ENCODE measurements around the gene TREH. TPM values are rescaled to one million over a fixed set of nuclear protein-coding genes. Genes with fewer than 3 reads are reported as not detected.
"Not testable (repeated sequence)": the region's sequence is repeated elsewhere in the genome, so short reads cannot be mapped to it uniquely, and the experiment has no call there.

Gene TREH, protein sequence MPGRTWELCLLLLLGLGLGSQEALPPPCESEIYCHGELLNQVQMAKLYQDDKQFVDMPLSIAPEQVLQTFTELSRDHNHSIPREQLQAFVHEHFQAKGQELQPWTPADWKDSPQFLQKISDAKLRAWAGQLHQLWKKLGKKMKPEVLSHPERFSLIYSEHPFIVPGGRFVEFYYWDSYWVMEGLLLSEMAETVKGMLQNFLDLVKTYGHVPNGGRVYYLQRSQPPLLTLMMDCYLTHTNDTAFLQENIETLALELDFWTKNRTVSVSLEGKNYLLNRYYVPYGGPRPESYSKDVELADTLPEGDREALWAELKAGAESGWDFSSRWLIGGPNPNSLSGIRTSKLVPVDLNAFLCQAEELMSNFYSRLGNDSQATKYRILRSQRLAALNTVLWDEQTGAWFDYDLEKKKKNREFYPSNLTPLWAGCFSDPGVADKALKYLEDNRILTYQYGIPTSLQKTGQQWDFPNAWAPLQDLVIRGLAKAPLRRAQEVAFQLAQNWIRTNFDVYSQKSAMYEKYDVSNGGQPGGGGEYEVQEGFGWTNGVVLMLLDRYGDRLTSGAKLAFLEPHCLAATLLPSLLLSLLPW
- not detected in 2 replicates for total RNA-seq (2014; rRNA removed; shearing (Covaris generic))

DNA sequence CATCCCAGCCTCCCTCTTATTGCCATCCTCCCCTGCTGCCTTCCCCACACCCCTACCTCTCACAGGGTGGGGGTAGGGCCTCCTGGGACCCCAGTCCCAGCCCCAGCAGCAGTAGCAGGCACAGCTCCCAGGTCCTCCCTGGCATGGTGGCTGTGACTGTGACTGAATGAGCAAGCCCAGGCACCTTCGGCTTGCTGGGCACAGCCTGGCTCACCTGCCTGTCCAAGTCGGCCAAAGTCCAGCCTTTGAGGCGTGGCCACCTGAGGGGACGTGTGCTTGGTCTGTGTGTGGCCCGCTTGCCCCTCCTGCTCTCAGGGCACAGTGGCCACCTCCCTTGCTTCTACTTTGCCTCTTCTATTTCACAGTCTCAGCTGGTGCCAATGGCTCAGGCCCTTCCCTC, at the start of gene TREH:
TREH (minus strand) TSS at position 168 of the 400 bp plus-strand sequence; CDS start at position 145, 23 bp downstream.
- no peak for DNase-seq (ENCODE audit: low read depth)

DNA sequence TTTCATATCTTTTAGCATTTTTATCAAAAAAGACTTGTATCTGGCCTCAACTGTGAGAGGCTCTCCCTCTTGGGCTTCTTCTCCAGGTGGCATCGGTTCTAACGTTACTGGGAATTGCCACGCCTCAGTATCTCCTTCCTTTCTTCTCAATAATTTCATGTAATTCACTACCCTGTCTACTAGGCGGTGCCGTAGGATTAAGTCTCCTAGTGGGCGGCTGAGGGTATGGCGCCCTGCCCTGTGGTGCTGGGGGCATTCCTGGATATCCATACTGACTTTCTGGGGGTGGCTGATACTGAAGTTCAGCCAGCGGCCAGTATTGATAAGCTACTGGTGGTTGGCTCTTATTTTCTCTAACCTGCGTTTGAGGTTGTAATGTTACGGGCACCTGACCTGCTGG, 48.7 kb upstream of the TREH start:
- not testable (repeated sequence) for DNase-seq (ENCODE audit: low read depth)

DNA sequence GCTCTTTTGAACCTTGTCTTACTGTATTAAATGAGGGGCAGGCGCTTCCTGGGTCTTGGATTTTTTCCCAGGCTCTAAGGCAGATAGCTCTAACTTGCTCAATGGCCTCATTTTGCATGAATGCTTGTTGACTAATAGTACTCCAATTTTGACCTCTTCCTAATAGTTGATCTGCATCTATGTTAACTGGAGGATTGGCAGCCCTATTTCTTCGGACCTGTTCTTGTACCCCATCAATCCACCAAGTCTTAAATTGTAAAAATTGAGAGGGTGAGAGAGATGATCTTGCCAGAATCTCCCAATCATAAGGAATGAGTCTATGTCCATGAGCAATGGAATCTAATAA, 48.2 kb upstream of the TREH start:
- not testable (repeated sequence) for DNase-seq (ENCODE audit: low read depth)

DNA sequence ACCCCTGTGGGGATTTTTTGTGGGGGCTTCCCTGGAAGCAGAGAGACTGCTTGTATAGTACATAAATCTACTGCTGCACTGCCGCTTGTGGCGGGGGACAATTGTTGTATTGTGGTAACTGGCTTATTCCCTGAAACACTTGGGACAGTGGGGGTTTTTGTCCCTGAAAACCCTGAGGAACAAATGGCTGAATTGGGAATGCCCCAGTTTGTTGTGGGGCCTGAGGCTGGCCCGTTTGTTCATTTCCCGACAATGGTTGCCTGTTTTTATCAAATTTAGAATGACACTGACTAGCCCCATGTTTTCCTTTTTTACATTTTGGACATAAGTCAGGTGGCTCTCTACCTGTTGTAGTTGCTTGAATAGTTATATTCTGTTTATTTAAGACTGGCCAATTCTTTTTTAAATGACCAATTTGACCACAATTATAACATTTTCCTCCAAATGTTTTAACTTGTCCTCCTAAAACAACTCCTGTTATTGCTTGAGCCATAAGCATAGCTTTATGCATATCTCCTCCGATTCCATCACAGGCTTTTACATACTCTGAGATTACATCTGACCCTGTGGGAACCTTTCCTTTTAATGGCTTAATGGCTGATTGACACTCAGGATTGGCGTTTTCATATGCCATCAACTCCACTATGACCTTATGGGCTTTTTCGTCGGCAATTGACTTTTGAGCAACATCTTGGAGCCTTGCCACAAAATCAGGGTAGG, 47.7 kb upstream of the TREH start:
- not testable (repeated sequence) for DNase-seq (ENCODE audit: low read depth)

DNA sequence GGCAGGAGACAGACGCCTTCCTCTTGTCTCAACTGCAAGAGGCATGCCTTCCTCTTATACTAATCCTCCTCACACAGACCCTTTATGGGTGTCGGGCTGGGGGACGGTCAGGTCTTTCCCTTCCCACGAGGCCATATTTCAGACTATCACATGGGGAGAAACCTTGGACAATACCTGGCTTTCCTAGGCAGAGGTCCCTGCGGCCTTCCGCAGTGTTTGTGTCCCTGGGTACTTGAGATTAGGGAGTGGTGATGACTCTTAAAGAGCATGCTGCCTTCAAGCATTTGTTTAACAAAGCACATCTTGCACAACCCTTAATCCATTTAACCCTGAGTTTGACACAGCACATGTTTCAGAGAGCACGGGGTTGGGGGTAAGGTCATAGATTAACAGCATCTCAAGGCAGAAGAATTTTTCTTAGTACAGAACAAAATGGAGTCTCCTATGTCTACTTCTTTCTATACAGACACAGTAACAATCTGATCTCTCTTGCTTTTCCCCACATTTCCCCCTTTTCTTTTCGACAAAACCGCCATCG, 42.1 kb upstream of the TREH start:
- not testable (repeated sequence) for DNase-seq (ENCODE audit: low read depth)

- not testable (repeated sequence) for DNase-seq (ENCODE audit: low read depth)
These were observed 41.3 kb upstream of the TREH start for GRCh38 chr11:118720740-118721139.

DNA sequence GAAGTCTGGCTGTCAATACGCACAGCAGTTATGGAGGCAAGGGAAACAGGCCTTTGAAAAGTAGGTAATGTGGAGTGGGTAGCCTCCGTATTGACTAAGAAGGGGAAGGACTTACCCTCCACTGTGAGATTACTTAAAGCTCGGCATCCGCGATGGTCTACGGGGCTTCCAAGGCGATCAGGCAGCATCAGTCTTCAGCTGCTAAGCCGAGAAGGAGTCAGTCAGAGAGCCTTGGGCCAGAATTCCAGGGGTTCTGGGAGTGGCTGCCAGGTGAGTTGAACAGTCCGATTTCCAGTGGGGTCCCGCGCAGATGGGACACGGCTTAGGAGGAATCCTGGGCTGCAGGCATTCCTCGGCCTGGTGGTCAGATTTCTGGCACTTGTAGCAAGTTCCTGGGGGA, 40.6 kb upstream of the TREH start:
- DNase-seq (ENCODE audit: low read depth): not testable (repeated sequence)

GRCh38 chr11:118718562-118718961, 39.1 kb upstream of the TREH start:
- not testable (repeated sequence) for DNase-seq (ENCODE audit: low read depth)

GRCh38 chr11:118717733-118718132, 38.3 kb upstream of the TREH start:
- not testable (repeated sequence) for DNase-seq (ENCODE audit: low read depth)

GRCh38 chr11:118717221-118717620, 37.8 kb upstream of the TREH start:
- DNase-seq (ENCODE audit: low read depth): not testable (repeated sequence)

DNA sequence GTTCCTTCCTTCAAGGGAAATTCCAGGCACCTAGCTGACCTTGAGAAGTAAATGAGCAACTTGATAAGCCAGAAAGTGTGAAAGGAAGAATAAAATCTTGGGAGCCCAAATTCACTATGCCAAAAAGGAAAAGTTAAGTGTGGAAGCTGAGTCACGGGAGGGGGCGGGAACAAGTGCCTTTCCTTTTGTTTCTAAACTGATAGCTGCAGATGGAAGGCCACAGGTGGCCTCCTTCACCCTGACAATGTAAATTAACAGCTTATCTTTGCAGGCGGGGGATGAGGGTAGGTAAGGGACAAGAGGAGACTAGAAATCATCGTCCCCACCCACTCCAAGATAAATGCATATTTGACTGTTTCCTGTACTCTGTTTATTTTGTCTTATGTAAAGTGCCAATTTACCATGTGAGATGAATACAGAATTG, 36.4 kb upstream of the TREH start:
- peak; percentile 26 for DNase-seq (ENCODE audit: low read depth)

GRCh38 chr11:118715245-118715831, 35.9 kb upstream of the TREH start:
- no peak for DNase-seq (ENCODE audit: low read depth)

DNA sequence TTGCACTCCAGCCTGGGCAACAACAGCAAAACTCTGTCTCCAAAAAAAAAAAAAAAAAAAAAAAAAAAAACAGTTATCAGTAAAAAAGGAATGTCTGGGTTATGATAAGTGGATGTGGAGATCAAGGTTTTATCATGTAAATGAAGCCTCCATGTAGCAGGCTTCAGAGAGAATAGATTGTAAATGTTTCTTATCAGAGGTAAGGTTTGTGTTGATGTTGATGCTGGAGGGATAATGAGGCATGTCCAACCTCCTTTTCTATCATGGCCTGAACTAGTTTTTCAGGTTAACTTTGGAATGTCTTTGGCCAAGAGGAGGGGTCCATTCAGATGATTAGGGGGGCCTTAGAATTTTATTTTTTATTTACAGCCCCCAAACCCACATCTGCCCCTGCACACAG, 35.4 kb upstream of the TREH start:
- DNase-seq (ENCODE audit: low read depth): no peak

GRCh38 chr11:118714416-118714815, 35.0 kb upstream of the TREH start:
- not testable (repeated sequence) for DNase-seq (ENCODE audit: low read depth)

GRCh38 chr11:118708296-118708695, 28.8 kb upstream of the TREH start:
- no peak for DNase-seq (ENCODE audit: low read depth)

- no peak for DNase-seq (ENCODE audit: low read depth)
These were observed 27.0 kb upstream of the TREH start for GRCh38 chr11:118706546-118706825.

DNA sequence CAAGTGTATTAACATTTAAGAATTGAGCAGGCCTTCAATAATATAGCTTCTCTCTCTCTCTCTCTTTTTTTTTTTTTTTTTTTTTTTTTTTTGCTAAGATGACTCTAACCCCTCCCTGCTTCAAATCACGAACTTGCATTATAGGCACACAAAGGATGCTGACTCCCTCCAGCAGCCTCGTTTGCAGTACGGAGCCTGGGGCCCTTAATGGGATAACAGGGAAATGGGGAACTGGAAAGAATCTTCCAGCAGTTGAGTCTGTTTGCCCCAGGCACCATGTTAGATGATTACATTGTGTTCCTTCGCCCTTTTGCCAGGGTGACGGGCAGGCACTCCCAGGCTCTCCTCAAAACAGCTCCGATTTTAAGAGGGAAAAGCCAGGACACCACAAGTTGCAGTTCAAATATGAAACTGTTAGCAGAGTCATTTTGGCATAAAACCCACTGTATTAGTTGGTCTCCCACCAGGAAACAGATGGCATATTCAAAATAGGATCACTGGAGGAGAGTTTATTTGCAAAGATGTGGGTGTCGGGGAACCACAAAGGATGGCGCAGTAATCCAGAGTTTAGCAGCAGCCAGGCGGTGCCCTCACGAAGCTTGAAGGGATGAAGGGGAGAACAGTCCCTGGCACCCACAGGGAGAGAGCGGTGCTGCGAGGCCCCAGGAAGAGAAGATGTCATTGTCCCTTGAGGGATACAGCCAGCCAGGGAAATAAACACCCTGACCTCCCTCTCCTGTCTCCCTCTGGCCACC, 26.5 kb upstream of the TREH start:
- no peak for DNase-seq (ENCODE audit: low read depth)

DNA sequence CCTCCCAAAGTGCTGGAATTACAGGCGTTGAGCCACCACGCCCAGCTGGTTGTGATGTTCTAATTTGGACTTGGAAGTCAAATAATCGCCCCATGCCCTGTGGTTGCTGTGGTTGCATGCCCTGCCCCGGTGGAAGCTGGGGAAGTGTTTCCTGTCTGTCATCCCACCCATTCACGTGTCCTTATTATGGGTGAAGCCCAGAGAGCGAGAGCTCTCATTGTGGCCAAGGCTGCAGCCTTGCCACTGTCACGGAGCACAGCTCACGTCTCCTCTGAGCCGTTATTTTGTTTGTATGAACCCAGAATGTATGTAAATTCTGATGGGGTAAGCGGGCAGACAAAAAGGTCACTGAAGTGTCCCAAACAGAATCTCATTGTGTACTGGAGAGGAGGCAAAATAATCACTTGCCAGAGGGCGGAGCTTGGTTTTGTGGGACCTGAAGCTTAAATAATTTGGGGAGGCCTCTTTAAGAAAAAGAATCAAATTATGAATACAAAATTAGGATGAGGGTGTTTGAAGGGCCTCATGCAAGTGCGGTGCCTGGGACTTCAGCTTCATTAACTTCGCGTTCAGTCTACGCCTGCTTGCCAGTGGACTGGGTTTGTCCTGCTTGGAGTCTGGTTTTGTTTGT, 25.8 kb upstream of the TREH start:
- peak; percentile 79 for DNase-seq (ENCODE audit: low read depth)

DNA sequence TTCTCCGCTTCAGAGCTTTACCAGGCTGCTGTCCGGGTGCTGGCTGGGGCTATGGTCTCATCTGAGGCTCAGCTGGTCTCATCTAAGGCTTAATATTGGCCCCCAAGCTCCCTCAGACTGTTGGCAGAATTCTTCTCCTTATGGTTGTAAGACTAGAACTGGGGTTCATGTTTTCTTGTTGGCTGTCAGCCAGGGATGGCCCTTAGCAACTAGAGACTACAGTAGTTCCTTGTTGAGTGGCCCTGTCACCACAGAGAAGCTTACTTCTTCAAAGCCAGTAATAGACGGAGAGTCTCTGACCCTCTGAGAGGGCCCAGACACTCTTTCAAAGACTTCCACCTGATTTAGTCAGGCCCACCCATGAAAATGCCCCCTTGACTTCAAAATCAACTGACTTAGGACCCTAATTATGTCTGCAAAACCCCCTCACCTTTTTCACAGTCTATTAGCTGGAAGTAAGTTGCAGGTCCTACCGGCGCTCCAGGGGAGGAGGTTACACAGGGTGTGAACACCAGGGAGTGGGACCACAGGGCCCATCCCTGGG, 24.2 kb upstream of the TREH start:
- DNase-seq (ENCODE audit: low read depth): no peak

- no peak for DNase-seq (ENCODE audit: low read depth)
These were observed 20.2 kb upstream of the TREH start for GRCh38 chr11:118699506-118700220.

Data from Daoy (cell line).